ENCODE results near the gene MAD2L2.

Gene MAD2L2

GRCh38 chr1:11634365-11635192 lies 46.4 kb downstream of the MAD2L2 start:
- TF ChIP-seq MAX (IDR thresholded peaks at IDR 0.05), result no peak
- no peak for TF ChIP-seq TCF12 (IDR thresholded peaks at IDR 0.05; ENCODE audit: low read depth)
- TF ChIP-seq NFIC (IDR thresholded peaks at IDR 0.05), result no peak
- TF ChIP-seq USF1 (IDR thresholded peaks at IDR 0.05), result no peak
- no peak for TF ChIP-seq EGR1 (IDR thresholded peaks at IDR 0.05)
- no peak for TF ChIP-seq RAD21 (IDR thresholded peaks at IDR 0.05; ENCODE audit: low read depth)
- TF ChIP-seq YY1 (IDR thresholded peaks at IDR 0.05; ENCODE audit: low read depth), result no peak
- TF ChIP-seq REST (IDR thresholded peaks at IDR 0.05; ENCODE audit: low read depth), result no peak; the same call in 1 of the 2 replicates
- TF ChIP-seq EP300 (IDR thresholded peaks at IDR 0.05; ENCODE audit: borderline replicate concordance), result no peak
- TF ChIP-seq FOXM1 (IDR thresholded peaks at IDR 0.05; ENCODE audit: borderline replicate concordance, low read depth), result no peak
- no peak for TF ChIP-seq CREB1 (IDR thresholded peaks at IDR 0.05; ENCODE audit: low read depth)
- TF ChIP-seq ZBTB7A (IDR thresholded peaks at IDR 0.05; ENCODE audit: low read depth), result no peak
- no peak for TF ChIP-seq TEAD4 (IDR thresholded peaks at IDR 0.05)
- TF ChIP-seq TAF1 (IDR thresholded peaks at IDR 0.05; ENCODE audit: low read depth), result no peak
- no peak for TF ChIP-seq CEBPB (IDR thresholded peaks at IDR 0.05)

GRCh38 chr1:11629184-11630016 lies 51.5 kb downstream of the MAD2L2 start:
- TF ChIP-seq ZBTB7A (IDR thresholded peaks at IDR 0.05; ENCODE audit: low read depth), result no peak
- TF ChIP-seq USF1 (IDR thresholded peaks at IDR 0.05), result no peak
- no peak for TF ChIP-seq TAF1 (IDR thresholded peaks at IDR 0.05; ENCODE audit: low read depth)
- TF ChIP-seq YY1 (IDR thresholded peaks at IDR 0.05; ENCODE audit: low read depth), result no peak
- TF ChIP-seq TEAD4 (IDR thresholded peaks at IDR 0.05), result no peak
- no peak for TF ChIP-seq CEBPB (IDR thresholded peaks at IDR 0.05)
- no peak for TF ChIP-seq TCF12 (IDR thresholded peaks at IDR 0.05; ENCODE audit: low read depth)
- no peak for TF ChIP-seq NFIC (IDR thresholded peaks at IDR 0.05)
- no peak for TF ChIP-seq FOXM1 (IDR thresholded peaks at IDR 0.05; ENCODE audit: borderline replicate concordance, low read depth)

GRCh38 chr1:11628767-11629166 lies 52.2 kb downstream of the MAD2L2 start:
- TF ChIP-seq EP300 (IDR thresholded peaks at IDR 0.05; ENCODE audit: borderline replicate concordance) (no peak), TCF12 (IDR thresholded peaks at IDR 0.05; ENCODE audit: low read depth) (no peak), CEBPB (IDR thresholded peaks at IDR 0.05) (no peak), MAX (IDR thresholded peaks at IDR 0.05) (no peak), TEAD4 (IDR thresholded peaks at IDR 0.05) (no peak), FOXM1 (IDR thresholded peaks at IDR 0.05; ENCODE audit: borderline replicate concordance, low read depth) (no peak), USF1 (IDR thresholded peaks at IDR 0.05) (no peak), EGR1 (IDR thresholded peaks at IDR 0.05) (no peak), CREB1 (IDR thresholded peaks at IDR 0.05; ENCODE audit: low read depth) (no peak), TAF1 (IDR thresholded peaks at IDR 0.05; ENCODE audit: low read depth) (no peak)

- no peak for TF ChIP-seq REST (IDR thresholded peaks at IDR 0.05; ENCODE audit: low read depth)
- no peak for TF ChIP-seq TAF1 (IDR thresholded peaks at IDR 0.05; ENCODE audit: low read depth)
- TF ChIP-seq USF1 (IDR thresholded peaks at IDR 0.05), result no peak
- TF ChIP-seq EGR1 (IDR thresholded peaks at IDR 0.05), result no peak
- TF ChIP-seq TCF12 (IDR thresholded peaks at IDR 0.05; ENCODE audit: low read depth), result no peak
- TF ChIP-seq ZBTB7A (IDR thresholded peaks at IDR 0.05; ENCODE audit: low read depth), result no peak
- no peak for TF ChIP-seq CREB1 (IDR thresholded peaks at IDR 0.05; ENCODE audit: low read depth)
- no peak for TF ChIP-seq YY1 (IDR thresholded peaks at IDR 0.05; ENCODE audit: low read depth)
- TF ChIP-seq TEAD4 (IDR thresholded peaks at IDR 0.05), result no peak
These were observed 54.4 kb downstream of the MAD2L2 start for GRCh38 chr1:11626551-11626950.

Data from Ishikawa (cell line).